Mononuclear cell (primary cell): ENCODE measurements around the gene SPATA2L. TPM values are rescaled to one million over a fixed set of nuclear protein-coding genes. Genes with fewer than 3 reads are reported as not detected.

Source experiments
- total RNA-seq: library from RNA; depleted of rRNA; stranded (reverse); fragments of >200 nt; gene quantifications from one replicate; pipeline ENCODE4 v1.2.3, GENCODE V29; 2012

Gene SPATA2L
- total RNA-seq, 1 donor = 10.6 TPM

Other genes starting within 250 kb of the SPATA2L start
- 110 TPM for gene ANKRD11, start 211.1 kb downstream of the SPATA2L start, total RNA-seq
- 83.3 TPM for gene SPG7, start 193.3 kb downstream of the SPATA2L start, total RNA-seq
- gene RPL13, start 141.0 kb downstream of the SPATA2L start, total RNA-seq = 5,060 TPM
- 0.52 TPM for gene CPNE7, start 125.9 kb downstream of the SPATA2L start, total RNA-seq
- gene DPEP1, start 88.1 kb downstream of the SPATA2L start, total RNA-seq = not detected
- gene CHMP1A, start 44.0 kb downstream of the SPATA2L start, total RNA-seq = 33.5 TPM
- gene SPATA33, start 43.9 kb downstream of the SPATA2L start, total RNA-seq = 1.3 TPM
- gene CDK10, start 15.0 kb downstream of the SPATA2L start, total RNA-seq = 12.7 TPM
- gene VPS9D1, start 19.2 kb upstream of the SPATA2L start, total RNA-seq = 5.2 TPM
- gene ZNF276, start 19.8 kb upstream of the SPATA2L start, total RNA-seq = 48.9 TPM
- 2.9 TPM for gene FANCA, start 114.9 kb upstream of the SPATA2L start, total RNA-seq
- gene SPIRE2, start 126.8 kb upstream of the SPATA2L start, total RNA-seq = 0.10 TPM
- gene TCF25, start 171.9 kb upstream of the SPATA2L start, total RNA-seq = 148 TPM
- gene MC1R, start 217.2 kb upstream of the SPATA2L start, total RNA-seq = 2.7 TPM
- 0.21 TPM for gene TUBB3, start 221.6 kb upstream of the SPATA2L start, total RNA-seq
- gene DEF8, start 247.1 kb upstream of the SPATA2L start, total RNA-seq = 46.9 TPM